HepG2 (cell line): Measurements from ENCODE around the gene TMEM260. TPM values are rescaled to one million over a fixed set of nuclear protein-coding genes. Genes with fewer than 3 reads are reported as not detected.

Source experiments
- DZIP1 ChIP-seq: sonication (generic); formaldehyde crosslinking; IDR thresholded peaks from 2 replicates; pipeline ENCODE4 v1.5.0; 2020; ENCODE audit warnings: mild to moderate bottlenecking, missing genetic modification reagents
- FOXA3 ChIP-seq: IDR thresholded peaks from 2 replicates; pipeline ENCODE4 v1.6.1; 2016; ENCODE audit warnings: missing genetic modification reagents, missing compliant biosample characterization
- HNRNPK ChIP-seq: fragments of 200-400 bp; formaldehyde crosslinking; IDR thresholded peaks from 2 replicates; pipeline ENCODE4 v1.6.1; 2018; ENCODE audit warnings: low read length, low read depth, moderate library complexity, mild to moderate bottlenecking; ENCODE audit not compliant: poor library complexity, severe bottlenecking
- MEIS1 ChIP-seq: sonication (generic); formaldehyde crosslinking; IDR thresholded peaks from 2 replicates; pipeline ENCODE4 v1.9.0; 2021; ENCODE audit warnings: mild to moderate bottlenecking, missing genetic modification reagents, moderate library complexity, borderline replicate concordance
- NFRKB ChIP-seq: fragments of 450-650 bp; IDR thresholded peaks from 2 replicates; pipeline ENCODE4 v1.6.1; 2017
- NR2F2 ChIP-seq: IDR thresholded peaks from 2 replicates; pipeline ENCODE4 v1.6.1; 2012; ENCODE audit warnings: low read depth, inconsistent platforms, borderline replicate concordance
- PCBP2 ChIP-seq: fragments of 200-400 bp; formaldehyde crosslinking; optimal IDR thresholded peaks from 2 replicates; pipeline ENCODE3; 2018; ENCODE audit warnings: low read length, low read depth; ENCODE audit not compliant: poor library complexity, severe bottlenecking
- RXRB ChIP-seq: IDR thresholded peaks from 2 replicates; pipeline ENCODE4 v1.6.1; 2016; ENCODE audit warnings: borderline replicate concordance, missing genetic modification reagents, missing compliant biosample characterization
- SALL1 ChIP-seq: sonication (generic); formaldehyde crosslinking; IDR thresholded peaks from 2 replicates; pipeline ENCODE4 v1.8.0; 2022; ENCODE audit warnings: mild to moderate bottlenecking, missing genetic modification reagents
- SIX4 ChIP-seq: sonication (generic); formaldehyde crosslinking; IDR thresholded peaks from 2 replicates; pipeline ENCODE4 v1.4.0; 2020; ENCODE audit warnings: missing genetic modification reagents
- SPEN ChIP-seq: sonication (generic); formaldehyde crosslinking; IDR thresholded peaks from 2 replicates; pipeline ENCODE4 v1.5.1; 2020; ENCODE audit warnings: low read depth, mild to moderate bottlenecking, missing genetic modification reagents
- SSRP1 ChIP-seq: IDR thresholded peaks from 2 replicates; pipeline ENCODE4 v1.6.1; 2016; ENCODE audit warnings: control low read depth
- TFDP2 ChIP-seq: sonication (generic); formaldehyde crosslinking; IDR thresholded peaks from 2 replicates; pipeline ENCODE4 v1.4.0; 2020; ENCODE audit warnings: missing genetic modification reagents
- TP53 ChIP-seq: sonication (generic); formaldehyde crosslinking; conservative IDR thresholded peaks from 2 replicates; pipeline ENCODE4 v1.4.0; 2020; ENCODE audit warnings: missing genetic modification reagents
- UBTF ChIP-seq: sonication (generic); formaldehyde crosslinking; IDR thresholded peaks from 2 replicates; pipeline ENCODE4 v1.4.0; 2020; ENCODE audit warnings: mild to moderate bottlenecking, missing genetic modification reagents
- ZNF256 ChIP-seq: sonication (generic); formaldehyde crosslinking; conservative IDR thresholded peaks from 2 replicates; pipeline ENCODE4 v1.4.0; 2020; ENCODE audit warnings: missing genetic modification reagents
- ZNF337 ChIP-seq: sonication (generic); formaldehyde crosslinking; IDR thresholded peaks from 2 replicates; pipeline ENCODE4 v1.5.1; 2020; ENCODE audit warnings: missing genetic modification reagents, low read depth, mild to moderate bottlenecking, borderline replicate concordance
- ZNF556 ChIP-seq: sonication (generic); formaldehyde crosslinking; IDR thresholded peaks from 2 replicates; pipeline ENCODE4 v1.4.0; 2020; ENCODE audit warnings: mild to moderate bottlenecking, missing genetic modification reagents, borderline replicate concordance
- ZNF792 ChIP-seq: IDR thresholded peaks from 2 replicates; pipeline ENCODE4 v1.6.1; 2016
- polyA plus RNA-seq, 8 experiments: library from polyadenylated mRNA; depleted of rRNA in 3 of 8; stranded (reverse) in 7 of 8; unstranded in 1 of 8; fragments of >200 nt; fragmentation: Illumina TruSeq in 4 of 8; extraction: Trizol in 4 of 8; gene quantifications; 2 replicates each; pipeline versions ENCODE4 v1.2.1 to v1.2.3, GENCODE V29; 2011 to 2016; ENCODE audit warnings: low read depth in 4 of 8, missing spikeins in 1 of 8, mixed read lengths in 1 of 8; ENCODE audit not compliant: insufficient read depth in 1 of 8
- total RNA-seq, 5 experiments: library from RNA; depleted of rRNA; stranded (reverse); fragments of >200 nt; fragmentation: Illumina TruSeq; extraction: Trizol; gene quantifications; 2 replicates each; pipeline ENCODE4 v1.2.3, GENCODE V29; 2016; ENCODE audit warnings: low read depth in 1 of 5
- TF ChIP-seq, protein P1 (sequence below): sonication (generic); formaldehyde crosslinking; IDR thresholded peaks from 2 replicates; pipeline ENCODE4 v1.5.0; 2020; ENCODE audit warnings: mild to moderate bottlenecking, missing genetic modification reagents
- TF ChIP-seq, protein P2 (sequence below): sonication (generic); formaldehyde crosslinking; IDR thresholded peaks from 2 replicates; pipeline ENCODE4 v1.5.1; 2020; ENCODE audit warnings: mild to moderate bottlenecking, missing genetic modification reagents, borderline replicate concordance

Gene TMEM260
- total and polyA plus RNA-seq, 2 of the 13 experiments (the other 11 are each of a cell fraction or from before 2014, with no cell fraction given): 7.7 to 9.3 TPM

- no peak for TF ChIP-seq UBTF
- TF ChIP-seq SPEN: peak; percentile 33; the same call in 1 of the 2 replicates
- TF ChIP-seq TFDP2 (CRISPR knock-in tag): no peak
- no peak for TF ChIP-seq HNRNPK
- no peak for TF ChIP-seq NR2F2
- no peak for TF ChIP-seq SSRP1
- no peak for TF ChIP-seq SIX4
- TF ChIP-seq DZIP1: no peak
- TF ChIP-seq NFRKB: no peak
- peak; percentile 48; the same call in 1 of the 2 replicates for TF ChIP-seq ZNF556
- TF ChIP-seq, protein P1, sequence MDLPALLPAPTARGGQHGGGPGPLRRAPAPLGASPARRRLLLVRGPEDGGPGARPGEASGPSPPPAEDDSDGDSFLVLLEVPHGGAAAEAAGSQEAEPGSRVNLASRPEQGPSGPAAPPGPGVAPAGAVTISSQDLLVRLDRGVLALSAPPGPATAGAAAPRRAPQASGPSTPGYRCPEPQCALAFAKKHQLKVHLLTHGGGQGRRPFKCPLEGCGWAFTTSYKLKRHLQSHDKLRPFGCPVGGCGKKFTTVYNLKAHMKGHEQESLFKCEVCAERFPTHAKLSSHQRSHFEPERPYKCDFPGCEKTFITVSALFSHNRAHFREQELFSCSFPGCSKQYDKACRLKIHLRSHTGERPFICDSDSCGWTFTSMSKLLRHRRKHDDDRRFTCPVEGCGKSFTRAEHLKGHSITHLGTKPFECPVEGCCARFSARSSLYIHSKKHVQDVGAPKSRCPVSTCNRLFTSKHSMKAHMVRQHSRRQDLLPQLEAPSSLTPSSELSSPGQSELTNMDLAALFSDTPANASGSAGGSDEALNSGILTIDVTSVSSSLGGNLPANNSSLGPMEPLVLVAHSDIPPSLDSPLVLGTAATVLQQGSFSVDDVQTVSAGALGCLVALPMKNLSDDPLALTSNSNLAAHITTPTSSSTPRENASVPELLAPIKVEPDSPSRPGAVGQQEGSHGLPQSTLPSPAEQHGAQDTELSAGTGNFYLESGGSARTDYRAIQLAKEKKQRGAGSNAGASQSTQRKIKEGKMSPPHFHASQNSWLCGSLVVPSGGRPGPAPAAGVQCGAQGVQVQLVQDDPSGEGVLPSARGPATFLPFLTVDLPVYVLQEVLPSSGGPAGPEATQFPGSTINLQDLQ (CRISPR knock-in tag): no peak
- TF ChIP-seq ZNF792 (CRISPR knock-in tag): no peak
- TF ChIP-seq FOXA3: peak; percentile 37; the same call in 1 of the 2 replicates
- TF ChIP-seq ZNF256 (CRISPR knock-in tag): no peak
- TF ChIP-seq MEIS1 (CRISPR knock-in tag): no peak
- TF ChIP-seq, protein P2, sequence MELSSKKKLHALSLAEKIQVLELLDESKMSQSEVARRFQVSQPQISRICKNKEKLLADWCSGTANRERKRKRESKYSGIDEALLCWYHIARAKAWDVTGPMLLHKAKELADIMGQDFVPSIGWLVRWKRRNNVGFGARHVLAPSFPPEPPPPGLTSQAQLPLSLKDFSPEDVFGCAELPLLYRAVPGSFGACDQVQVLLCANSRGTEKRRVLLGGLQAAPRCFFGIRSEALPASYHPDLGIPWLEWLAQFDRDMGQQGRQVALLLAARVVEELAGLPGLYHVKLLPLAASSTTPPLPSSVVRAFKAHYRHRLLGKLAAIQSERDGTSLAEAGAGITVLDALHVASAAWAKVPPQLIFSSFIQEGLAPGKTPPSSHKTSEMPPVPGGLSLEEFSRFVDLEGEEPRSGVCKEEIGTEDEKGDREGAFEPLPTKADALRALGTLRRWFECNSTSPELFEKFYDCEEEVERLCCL (CRISPR knock-in tag): no peak
- 0 out of 2 replicates have a peak, but pooled peaks have one; percentile 25 for TF ChIP-seq SALL1 (CRISPR knock-in tag)
- no peak for TF ChIP-seq RXRB (CRISPR knock-in tag)
- no peak for TF ChIP-seq ZNF337 (CRISPR knock-in tag)
- TF ChIP-seq TP53 (CRISPR knock-in tag): no peak
- TF ChIP-seq PCBP2: no peak
These were observed 115.0 kb downstream of the TMEM260 start (continued) for GRCh38 chr14:56694609-56695008.
